SU-DHL-6 (cell line): ENCODE results near the gene SLC30A3.

Experiments used
- EZH2phosphoT487 ChIP-seq: fragments of 200-600 bp; sonication (generic), shearing (Covaris generic); conservative IDR thresholded peaks from 2 replicates; pipeline ENCODE4 v1.6.1; 2018; ENCODE audit warnings: mild to moderate bottlenecking, antibody characterized with exemption, low read length, moderate library complexity, mixed read lengths
- TF ChIP-seq, protein P1 (sequence below): fragments of 200-600 bp; sonication (generic); IDR thresholded peaks from one replicate; pipeline ENCODE4 v1.5.1; 2017; ENCODE audit warnings: antibody characterized with exemption, mild to moderate bottlenecking, low read length, moderate library complexity; ENCODE audit not compliant: insufficient read depth, poor library complexity, severe bottlenecking

DNA sequence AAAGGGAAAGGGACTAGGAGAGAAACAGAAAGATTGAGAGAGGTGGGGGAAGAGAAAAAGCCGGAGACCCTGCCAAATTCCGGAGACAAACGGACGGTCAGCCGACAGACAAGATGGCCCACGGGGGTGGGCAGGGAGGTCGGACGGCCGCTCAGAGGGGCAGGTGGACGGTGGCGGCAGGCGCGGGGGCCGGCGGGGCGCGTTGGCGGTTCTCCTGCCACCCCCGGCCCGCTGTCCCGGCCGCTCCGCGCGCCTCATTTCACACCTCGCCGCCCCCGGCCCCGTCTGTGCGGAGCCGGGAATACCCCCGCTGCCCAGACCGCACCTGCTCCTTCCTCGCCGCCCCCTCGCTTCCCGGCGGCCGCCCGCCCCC is 935 bp downstream of the SLC30A3 start:
- TF ChIP-seq, protein P1, sequence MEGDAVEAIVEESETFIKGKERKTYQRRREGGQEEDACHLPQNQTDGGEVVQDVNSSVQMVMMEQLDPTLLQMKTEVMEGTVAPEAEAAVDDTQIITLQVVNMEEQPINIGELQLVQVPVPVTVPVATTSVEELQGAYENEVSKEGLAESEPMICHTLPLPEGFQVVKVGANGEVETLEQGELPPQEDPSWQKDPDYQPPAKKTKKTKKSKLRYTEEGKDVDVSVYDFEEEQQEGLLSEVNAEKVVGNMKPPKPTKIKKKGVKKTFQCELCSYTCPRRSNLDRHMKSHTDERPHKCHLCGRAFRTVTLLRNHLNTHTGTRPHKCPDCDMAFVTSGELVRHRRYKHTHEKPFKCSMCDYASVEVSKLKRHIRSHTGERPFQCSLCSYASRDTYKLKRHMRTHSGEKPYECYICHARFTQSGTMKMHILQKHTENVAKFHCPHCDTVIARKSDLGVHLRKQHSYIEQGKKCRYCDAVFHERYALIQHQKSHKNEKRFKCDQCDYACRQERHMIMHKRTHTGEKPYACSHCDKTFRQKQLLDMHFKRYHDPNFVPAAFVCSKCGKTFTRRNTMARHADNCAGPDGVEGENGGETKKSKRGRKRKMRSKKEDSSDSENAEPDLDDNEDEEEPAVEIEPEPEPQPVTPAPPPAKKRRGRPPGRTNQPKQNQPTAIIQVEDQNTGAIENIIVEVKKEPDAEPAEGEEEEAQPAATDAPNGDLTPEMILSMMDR = no peak
- TF ChIP-seq EZH2phosphoT487 = no peak
